Fibroblast of skin of abdomen (primary cell): ENCODE results near the gene PCDHGA6.
"Not testable (repeated sequence)": the region's sequence is repeated elsewhere in the genome, so short reads cannot be mapped to it uniquely, and the experiment has no call there.

Experiments used
- DNase-seq: peaks from one replicate; pipeline ENCODE4 v3.0.0-alpha.2; 2013

PCDHGA6 gene

GRCh38 chr5:141360685-141361084 lies 13.0 kb upstream of the PCDHGA6 start:
- no peak for DNase-seq

DNA sequence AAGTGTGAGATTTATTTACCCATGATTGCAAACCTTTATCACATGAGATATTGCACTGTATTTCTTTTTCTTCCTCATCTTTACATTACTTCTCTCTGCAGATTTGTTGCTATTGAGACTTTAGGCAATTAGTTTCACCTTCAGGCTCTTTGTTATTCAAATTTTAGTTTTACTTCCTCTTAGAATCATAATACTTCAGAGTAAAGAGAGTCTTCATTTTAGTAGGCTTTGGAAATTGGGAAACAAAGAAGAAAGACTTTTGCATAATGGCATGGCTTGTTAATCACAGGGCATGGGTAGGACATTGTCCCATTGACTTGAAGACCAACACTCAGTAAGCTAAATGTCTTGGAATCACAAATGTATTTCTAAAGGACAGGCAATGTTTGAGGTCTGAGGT lies 11.0 kb upstream of the PCDHGA6 start:
- no peak for DNase-seq

DNA sequence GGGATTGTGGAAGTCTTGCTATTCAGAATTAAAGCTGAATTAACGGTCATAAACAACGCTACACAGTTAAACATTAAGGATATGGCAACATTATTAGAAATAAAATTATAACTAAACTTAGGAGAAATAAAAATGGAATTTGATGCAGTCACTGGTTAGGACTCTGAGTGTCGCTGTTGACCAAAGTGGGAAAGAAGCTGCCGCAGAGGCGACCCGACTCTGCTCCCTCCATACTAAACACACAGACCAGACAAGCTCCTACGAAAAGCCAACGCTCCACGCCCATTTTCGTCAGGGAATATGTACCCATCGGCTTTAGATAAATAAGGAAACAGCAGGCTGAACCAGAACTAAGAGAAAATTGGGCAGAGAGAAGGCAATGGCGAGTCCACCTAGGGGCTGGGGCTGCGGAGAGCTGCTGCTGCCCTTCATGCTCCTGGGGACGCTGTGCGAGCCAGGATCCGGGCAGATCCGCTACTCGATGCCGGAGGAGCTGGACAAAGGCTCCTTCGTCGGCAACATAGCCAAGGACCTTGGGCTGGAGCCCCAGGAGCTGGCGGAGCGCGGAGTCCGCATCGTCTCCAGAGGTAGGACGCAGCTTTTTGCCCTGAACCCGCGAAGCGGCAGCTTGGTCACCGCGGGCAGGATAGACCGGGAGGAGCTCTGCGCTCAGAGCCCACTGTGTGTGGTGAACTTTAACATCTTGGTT lies 9.6 kb upstream of the PCDHGA6 start, which contains the start of gene PCDHGA5:
Gene PCDHGA5, plus strand, starts transcription at position 211 of the 709 bp plus-strand sequence. Its CDS starts 169 bp downstream, at position 380.
- peak; percentile 23 for DNase-seq

- no peak for DNase-seq
Observed at GRCh38 chr5:141366016-141366896, 7.4 kb upstream of the PCDHGA6 start.

- peak; percentile 63 for DNase-seq
Observed at GRCh38 chr5:141369994-141370848, 3.5 kb upstream of the PCDHGA6 start, which contains the start of gene PCDHGB3. Gene PCDHGB3 (plus strand): TSS chr5:141370242. CDS start chr5:141370395, 153 bp downstream.

- DNase-seq, result no peak
Observed at GRCh38 chr5:141371572-141372475, 1.9 kb upstream of the PCDHGA6 start.

DNA sequence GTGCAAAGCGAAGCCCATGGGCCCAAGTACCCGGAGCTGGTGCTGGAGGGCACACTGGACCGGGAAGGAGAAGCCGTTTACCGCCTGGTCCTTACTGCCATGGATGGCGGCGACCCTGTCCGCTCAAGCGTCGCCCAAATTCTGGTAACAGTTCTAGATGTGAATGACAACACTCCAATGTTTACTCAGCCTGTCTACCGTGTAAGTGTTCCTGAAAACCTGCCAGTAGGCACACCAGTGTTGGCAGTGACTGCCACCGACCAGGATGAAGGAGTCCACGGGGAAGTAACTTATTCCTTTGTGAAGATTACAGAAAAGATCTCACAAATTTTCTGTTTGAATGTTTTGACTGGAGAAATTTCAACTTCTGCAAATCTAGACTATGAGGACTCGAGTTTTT lies 936 bp downstream of the PCDHGA6 start:
- no peak for DNase-seq

GRCh38 chr5:141375444-141376155 lies 1.9 kb downstream of the PCDHGA6 start:
- not testable (repeated sequence) for DNase-seq

GRCh38 chr5:141382469-141383294 lies 9.0 kb downstream of the PCDHGA6 start, which contains the start of gene PCDHGA7:
Gene PCDHGA7 (plus strand): TSS chr5:141382742. CDS start chr5:141382900, 158 bp downstream.
- peak; percentile 42 for DNase-seq

- DNase-seq, result no peak
Observed at GRCh38 chr5:141383345-141383744, 9.7 kb downstream of the PCDHGA6 start.

- no peak for DNase-seq
Observed at GRCh38 chr5:141384471-141385267, 11.0 kb downstream of the PCDHGA6 start.

GRCh38 chr5:141387557-141388311 lies 14.0 kb downstream of the PCDHGA6 start, which contains the start of gene PCDHGB4:
Gene PCDHGB4 (plus strand): TSS chr5:141387698. CDS start chr5:141387885, 187 bp downstream.
- DNase-seq, result peak; percentile 54

DNA sequence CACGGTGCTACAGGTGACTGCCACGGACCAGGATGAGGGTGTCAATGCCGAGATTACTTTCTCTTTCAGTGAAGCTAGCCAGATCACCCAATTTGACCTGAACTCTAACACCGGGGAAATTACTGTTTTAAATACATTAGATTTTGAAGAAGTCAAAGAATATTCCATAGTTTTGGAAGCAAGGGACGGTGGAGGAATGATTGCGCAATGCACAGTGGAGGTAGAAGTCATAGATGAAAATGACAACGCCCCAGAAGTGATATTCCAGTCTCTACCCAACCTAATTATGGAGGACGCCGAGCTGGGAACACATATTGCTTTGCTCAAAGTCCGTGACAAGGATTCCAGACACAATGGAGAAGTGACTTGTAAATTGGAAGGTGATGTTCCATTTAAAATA lies 15.0 kb downstream of the PCDHGA6 start:
- no peak for DNase-seq

DNA sequence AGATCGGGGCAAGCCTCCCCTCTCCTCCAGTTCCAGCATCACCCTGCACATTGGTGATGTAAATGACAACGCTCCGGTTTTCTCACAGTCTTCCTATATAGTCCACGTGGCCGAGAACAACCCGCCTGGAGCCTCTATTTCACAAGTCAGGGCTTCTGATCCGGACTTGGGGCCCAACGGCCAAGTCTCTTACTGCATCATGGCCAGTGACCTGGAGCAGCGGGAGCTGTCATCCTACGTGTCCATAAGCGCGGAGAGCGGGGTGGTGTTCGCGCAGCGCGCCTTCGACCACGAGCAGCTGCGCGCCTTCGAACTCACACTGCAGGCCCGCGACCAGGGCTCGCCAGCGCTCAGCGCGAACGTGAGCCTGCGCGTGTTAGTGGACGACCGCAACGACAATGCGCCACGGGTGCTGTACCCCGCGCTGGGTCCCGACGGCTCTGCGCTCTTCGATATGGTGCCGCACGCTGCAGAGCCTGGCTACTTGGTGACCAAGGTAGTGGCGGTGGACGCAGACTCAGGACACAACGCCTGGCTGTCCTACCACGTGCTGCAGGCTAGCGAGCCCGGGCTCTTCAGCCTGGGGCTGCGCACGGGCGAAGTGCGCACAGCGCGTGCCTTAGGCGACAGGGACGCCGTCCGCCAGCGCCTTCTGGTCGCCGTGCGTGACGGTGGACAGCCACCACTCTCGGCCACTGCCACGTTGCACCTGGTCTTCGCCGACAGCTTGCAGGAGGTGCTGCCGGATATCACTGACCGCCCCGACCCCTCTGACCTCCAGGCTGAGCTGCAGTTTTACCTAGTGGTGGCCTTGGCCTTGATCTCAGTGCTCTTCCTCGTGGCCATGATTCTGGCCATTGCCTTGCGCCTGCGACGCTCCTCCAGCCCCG lies 15.7 kb downstream of the PCDHGA6 start:
- no peak for DNase-seq

- peak; percentile 37 for DNase-seq
Observed at GRCh38 chr5:141392429-141393198, 18.9 kb downstream of the PCDHGA6 start, which contains the start of gene PCDHGA8. Gene PCDHGA8 (plus strand): TSS chr5:141392633. CDS start chr5:141392814, 181 bp downstream.

DNA sequence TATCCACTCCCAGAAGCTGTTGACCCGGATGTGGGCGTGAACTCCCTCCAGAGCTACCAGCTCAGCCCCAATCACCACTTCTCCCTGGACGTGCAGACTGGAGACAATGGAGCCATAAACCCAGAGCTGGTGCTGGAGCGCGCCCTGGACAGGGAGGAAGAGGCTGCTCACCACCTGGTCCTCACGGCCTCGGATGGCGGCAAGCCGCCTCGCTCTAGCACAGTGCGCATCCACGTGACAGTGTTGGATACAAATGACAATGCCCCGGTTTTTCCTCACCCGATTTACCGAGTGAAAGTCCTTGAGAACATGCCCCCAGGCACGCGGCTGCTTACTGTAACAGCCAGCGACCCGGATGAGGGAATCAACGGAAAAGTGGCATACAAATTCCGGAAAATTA lies 19.6 kb downstream of the PCDHGA6 start:
- DNase-seq, result no peak
